Prostate gland (tissue), 2 donors: Measurements from ENCODE around the gene GPR183.

Experiments
- POLR2A ChIP-seq: fragments of 450-650 bp; IDR thresholded peaks from one replicate; pipeline ENCODE4 v1.6.1; 2016; ENCODE audit warnings: antibody characterized with exemption, mild to moderate bottlenecking
- TF ChIP-seq, protein P1 (sequence below), 4 experiments: fragments of 200-600 bp in 2 of 4; fragments of 450-650 bp in 2 of 4; sonication (generic) in 2 of 4; IDR thresholded peaks; 1 replicate in 3 of 4; 2 replicates in 1 of 4; pipeline ENCODE4 v1.5.1; 2016 to 2019; ENCODE audit warnings: antibody characterized with exemption in 4 of 4, mild to moderate bottlenecking in 2 of 4, moderate library complexity in 2 of 4

DNA sequence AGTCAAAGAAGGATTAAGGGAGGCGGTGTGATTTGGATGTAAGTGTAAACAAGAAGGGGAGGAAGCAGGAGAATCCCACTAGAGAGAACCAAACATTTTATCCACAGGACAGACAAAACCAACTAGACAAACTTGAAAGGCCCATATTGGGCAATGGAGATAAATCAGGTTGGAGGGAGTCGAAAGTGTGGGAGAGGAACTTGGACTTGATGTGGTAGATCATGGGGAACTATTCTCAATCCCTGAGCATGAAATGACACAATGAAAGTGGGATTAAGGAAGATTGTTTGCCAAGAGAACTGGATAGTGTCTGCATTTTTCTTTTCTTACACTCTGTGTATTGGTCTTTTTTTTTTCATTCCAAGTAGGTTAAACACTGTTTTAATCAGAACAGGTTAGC lies 17.9 kb downstream of the GPR183 start:
- TF ChIP-seq, protein P1, sequence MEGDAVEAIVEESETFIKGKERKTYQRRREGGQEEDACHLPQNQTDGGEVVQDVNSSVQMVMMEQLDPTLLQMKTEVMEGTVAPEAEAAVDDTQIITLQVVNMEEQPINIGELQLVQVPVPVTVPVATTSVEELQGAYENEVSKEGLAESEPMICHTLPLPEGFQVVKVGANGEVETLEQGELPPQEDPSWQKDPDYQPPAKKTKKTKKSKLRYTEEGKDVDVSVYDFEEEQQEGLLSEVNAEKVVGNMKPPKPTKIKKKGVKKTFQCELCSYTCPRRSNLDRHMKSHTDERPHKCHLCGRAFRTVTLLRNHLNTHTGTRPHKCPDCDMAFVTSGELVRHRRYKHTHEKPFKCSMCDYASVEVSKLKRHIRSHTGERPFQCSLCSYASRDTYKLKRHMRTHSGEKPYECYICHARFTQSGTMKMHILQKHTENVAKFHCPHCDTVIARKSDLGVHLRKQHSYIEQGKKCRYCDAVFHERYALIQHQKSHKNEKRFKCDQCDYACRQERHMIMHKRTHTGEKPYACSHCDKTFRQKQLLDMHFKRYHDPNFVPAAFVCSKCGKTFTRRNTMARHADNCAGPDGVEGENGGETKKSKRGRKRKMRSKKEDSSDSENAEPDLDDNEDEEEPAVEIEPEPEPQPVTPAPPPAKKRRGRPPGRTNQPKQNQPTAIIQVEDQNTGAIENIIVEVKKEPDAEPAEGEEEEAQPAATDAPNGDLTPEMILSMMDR (IDR thresholded peaks at IDR 0.05): no peak
- TF ChIP-seq POLR2A: no peak
